Inferior parietal cortex (tissue), 1 donor: ENCODE measurements around the gene SPDYE16.
"Not testable (repeated sequence)": the region's sequence is repeated elsewhere in the genome, so short reads cannot be mapped to it uniquely, and the experiment has no call there.

Experiments used
- DNase-seq: peaks from one replicate; pipeline ENCODE4 v3.0.0-alpha.2; 2016; ENCODE audit errors: extremely low spot score

The SPDYE16 gene

DNA sequence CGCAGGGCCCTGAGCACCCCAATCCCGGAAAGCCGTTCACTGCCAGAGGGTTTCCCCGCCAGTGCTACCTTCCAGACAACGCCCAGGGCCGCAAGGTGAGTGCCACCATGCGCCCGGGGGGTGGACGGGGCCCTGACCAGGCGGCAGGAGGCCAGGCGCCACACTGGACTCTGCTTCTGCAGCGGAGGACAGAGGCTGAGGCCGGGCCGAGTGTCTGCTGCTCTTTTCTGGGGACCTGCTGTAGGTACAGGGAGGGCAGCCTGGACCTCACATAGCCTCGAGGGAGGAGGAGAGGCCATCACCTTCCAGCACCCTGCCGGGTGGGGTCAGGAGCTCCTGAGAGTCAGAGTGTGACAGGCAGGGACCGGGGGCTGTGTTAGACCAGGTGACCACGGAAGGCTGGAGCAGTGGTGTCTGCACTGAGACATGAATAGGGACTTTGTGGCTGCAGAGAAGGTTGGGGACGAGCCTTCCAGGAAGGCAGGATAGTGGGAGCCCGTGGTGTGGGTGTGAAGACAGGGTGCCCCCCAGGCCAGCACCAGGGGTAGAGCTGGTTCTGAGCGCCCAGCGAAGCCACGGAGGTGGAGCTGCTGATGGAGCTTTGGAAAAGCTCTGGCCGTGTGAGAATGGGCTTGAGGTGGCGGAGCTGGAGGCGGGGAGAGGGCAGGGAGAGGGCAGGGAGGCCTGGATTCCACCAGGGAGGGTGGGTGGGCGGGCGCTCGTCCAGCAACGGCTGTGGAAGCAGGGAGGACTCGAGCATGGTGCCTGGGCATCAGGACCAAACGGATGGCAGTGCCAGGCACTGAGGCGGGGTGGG, 38.5 kb downstream of the SPDYE16 start:
- not testable (repeated sequence) for DNase-seq

DNA sequence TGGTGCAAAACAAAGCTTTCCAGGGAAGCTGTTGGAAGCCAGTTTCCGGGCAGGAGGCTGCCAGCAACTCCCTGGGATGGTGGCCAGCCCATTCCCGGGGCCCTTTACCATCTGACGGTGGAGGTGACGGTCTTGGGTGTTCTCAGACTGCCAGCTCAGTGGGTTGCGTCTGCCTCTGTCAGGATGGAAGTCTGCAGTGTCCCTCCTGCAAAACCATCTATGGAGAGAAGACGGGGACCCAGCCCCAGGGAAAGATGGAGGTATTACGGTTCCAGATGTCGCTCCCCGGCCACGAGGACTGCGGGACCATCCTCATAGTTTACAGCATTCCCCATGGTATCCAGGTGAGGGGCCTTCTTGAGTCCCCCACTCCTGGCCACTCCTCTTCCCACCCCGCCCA, 39.9 kb downstream of the SPDYE16 start:
- DNase-seq = not testable (repeated sequence)

DNA sequence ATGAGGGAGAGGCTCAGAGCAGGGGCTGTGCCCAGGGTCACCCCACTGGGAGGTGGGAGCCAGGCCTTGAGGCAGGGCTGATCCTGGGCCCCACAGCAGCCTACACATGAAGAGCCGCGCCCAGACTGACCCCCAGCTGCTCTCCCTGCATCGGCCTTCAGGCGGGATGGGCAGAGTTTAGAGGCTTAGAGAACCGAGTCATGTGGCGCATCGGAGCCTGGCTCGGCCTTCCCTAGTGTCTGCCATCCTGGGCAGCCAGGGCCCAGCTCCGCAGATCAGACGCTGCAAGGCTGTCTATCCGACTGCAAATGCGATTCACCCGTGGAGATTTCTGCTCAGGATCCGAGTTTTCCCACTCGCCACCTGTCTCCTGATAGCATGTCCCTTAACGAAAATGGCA, 40.3 kb downstream of the SPDYE16 start:
- DNase-seq = not testable (repeated sequence)

DNA sequence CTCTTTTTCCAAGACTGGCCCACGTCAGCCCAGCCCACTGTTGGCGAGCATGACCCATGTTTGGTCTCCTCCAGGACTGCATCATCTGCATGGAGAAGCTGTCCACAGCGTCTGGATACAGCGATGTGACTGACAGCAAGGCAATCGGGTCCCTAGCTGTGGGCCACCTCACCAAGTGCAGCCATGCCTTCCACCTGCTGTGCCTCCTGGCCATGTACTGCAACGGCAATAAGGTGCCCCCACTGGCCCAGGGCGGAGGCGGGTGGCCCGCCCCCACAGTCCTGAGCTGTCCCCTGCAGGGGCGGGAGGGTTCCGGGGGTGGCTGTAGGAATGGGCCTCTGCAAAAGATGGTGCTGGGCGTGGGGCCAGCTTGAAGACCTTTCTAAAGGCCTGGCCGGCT, 40.9 kb downstream of the SPDYE16 start:
- not testable (repeated sequence) for DNase-seq

DNA sequence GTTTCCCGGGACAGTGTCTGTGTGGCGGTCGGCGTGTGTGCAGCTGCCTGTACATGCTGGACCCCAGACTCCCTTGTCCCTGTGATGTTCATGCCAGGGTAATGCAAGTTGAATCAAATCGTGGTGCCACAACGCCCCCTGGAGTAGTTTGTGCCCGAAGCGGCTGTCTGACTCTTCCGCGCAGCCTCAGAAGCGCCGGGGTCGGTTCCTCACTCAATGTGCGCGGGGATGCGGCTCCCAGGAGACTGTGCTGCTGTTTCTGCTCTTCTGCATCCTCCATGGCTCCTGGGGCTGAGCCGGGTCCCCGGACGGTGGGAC, 43.2 kb downstream of the SPDYE16 start:
- not testable (repeated sequence) for DNase-seq

DNA sequence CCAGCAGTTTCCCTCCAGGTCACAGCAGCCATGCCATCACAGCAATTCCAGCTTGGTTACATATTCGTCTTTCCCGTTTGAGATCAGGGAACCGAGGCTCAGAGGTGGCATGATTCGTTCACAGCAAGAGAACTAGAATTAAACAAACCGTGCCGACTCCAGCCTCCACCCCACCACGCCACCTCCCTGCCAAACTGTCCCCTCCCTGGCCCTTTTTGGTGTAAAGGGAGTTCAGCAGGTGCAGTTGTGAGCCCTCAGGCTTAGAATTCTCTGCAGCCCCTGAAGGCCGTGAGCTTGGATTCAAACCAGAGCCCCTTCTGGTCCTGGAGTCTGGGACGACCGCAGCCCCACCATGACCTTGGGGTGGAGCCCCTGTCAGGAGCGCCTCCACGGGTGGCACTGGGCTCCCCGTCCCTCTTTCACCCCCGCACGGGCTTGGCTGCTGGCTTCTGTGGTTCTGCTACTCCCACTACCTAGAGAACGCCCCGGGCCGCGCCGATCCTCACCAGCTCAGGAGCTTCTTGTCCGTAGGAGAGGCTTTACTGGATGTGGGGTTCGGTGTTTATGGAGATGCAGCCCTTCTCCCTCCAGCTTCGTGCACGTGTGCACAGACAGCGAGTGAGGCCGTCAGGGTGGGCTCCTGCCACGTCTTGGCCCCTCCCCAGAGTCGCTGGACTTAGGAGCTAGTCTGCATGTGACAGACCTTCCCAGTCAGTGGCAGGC, 43.7 kb downstream of the SPDYE16 start:
- not testable (repeated sequence) for DNase-seq

DNA sequence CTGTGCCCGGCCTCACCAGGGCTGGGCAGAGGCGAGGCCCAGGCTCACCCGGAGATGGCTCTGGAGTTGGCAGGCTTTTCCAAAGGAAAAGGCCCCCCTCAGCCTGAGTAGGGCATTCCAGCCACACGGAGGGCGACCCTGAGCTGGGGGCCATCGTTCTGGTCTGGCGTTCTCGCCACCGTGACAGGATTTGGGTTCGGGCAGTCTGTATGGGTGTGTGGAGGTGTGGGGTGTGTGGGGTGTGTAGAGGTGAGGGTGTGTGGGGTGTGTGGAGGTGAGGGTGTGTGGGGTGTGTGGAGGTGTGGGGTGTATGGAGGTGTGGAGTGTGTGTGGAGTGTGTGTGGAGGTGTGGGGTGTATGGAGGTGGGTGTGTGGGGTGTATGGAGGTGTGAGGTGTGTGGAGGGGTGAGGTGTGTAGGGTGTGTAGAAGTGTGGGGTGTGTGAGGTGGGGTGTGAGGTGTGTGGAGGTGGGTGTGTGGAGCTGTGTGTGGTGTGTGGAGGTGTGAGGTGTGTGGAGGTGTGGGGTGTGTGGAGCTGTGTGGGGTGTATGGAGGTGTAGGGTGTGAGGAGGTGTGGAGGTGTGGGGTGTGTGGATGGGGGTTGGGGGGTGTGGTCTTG, 44.4 kb downstream of the SPDYE16 start:
- not testable (repeated sequence) for DNase-seq

DNA sequence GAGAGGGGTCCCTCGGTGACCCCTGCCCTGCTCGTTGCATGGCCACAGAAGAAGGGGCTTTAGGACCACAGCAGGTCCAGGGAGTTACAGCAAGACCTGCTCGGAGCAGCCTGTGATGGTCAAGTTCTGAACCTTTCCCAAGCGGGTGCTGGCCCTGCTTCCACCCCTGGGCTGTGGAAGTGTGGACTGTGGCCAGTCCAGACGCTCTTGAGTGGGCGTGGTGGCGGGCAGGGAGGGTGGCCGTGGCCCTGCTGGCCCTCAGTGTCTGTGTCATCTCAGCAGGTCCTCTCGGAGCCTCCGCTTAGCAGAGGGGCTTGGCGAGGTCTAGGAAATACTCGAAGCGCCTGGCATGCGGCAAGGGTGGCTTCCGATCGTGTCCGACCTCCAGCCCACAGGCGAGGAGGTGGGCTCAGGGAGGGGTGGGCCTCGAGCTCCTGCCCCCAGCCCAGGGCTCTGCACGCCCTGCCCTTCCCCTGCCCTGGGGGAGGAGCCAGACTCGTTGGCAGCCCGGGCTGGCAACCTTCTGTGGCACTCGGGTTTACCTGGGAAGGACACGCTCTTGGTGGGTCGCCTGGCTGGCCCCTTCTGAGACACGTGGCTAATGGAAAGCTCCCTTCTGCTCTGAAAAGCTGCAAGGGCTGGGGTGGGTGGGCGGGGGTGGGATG, 45.0 kb downstream of the SPDYE16 start:
- not testable (repeated sequence) for DNase-seq

DNA sequence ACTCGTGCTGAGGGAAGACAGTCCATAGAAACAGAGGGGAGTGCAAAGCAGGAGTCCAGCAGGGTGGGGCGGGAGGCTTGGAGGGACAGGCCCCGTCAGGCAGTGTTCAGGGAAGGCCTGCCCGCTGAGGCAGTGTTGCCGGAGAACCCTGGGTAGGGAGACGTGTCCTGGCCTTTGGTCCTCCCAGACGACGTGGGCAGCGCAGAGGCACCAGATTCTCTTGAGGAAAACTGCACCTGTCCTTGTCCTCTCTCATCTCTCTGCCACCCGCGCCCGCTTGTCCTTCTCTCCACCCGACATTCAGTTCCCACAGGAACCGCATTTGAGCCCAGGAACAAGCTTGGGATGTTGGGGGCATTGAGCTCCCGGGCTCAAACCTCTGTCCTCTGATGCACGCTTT, 47.4 kb downstream of the SPDYE16 start:
- DNase-seq = not testable (repeated sequence)

DNA sequence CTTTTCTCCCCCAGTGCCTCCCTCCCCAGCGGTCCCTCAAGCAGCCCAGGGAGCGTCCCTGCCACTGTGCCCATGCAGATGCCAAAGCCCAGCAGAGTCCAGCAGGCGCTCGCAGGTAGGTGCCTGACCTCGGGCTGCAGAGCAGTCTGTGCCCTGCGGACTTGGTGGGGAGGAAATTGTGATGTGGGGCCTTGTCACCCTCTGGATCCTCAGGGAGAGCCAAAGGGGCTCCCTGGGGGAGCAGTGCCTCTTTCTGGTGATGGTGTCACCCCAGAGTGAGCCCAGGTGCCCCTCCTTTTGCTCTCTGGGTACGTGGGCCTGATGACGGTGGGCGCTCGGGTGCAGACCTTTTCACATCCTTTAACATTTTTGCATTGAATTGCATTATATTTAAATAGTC, 51.0 kb downstream of the SPDYE16 start:
- DNase-seq = not testable (repeated sequence)

DNA sequence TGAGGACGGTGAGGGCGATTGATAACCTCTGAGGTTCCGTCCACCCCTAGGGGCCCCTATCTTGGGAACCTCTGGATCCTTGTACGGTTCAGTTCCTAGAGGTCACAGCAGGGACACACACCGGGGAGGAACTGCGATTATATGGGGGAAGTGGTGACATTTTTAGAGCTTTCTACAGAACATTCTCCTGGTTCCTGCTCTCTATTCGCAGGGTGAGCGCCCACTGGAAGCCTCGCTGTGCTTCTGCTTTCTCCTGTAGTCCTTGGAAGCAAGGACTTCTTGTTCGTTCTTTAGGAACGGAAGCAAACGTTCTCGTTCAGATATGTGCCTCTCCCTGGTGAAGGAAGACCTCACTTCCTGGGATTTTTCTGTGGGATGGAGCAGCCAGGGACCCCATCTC, 55.1 kb downstream of the SPDYE16 start:
- DNase-seq = not testable (repeated sequence)

DNA sequence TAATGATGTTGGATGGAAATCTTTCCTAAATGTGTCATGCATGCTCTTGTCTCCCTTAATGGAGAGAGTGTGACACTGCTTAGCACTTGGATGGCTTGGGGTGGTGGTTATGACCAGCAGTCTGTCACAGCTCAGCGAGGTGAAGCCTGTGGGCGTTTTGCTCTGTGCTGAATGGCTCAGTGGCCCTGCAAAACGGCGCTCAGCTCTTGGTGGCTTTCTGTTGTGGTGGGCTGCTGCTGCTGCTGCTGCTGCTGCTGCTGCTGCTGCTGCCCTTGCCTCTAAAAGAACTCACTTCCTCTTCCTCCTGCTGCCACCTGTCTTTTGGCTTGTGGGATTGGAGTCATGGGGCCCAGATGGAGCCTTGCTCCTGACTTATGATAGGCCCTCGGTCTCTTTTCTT, 56.5 kb downstream of the SPDYE16 start:
- DNase-seq = not testable (repeated sequence)

DNA sequence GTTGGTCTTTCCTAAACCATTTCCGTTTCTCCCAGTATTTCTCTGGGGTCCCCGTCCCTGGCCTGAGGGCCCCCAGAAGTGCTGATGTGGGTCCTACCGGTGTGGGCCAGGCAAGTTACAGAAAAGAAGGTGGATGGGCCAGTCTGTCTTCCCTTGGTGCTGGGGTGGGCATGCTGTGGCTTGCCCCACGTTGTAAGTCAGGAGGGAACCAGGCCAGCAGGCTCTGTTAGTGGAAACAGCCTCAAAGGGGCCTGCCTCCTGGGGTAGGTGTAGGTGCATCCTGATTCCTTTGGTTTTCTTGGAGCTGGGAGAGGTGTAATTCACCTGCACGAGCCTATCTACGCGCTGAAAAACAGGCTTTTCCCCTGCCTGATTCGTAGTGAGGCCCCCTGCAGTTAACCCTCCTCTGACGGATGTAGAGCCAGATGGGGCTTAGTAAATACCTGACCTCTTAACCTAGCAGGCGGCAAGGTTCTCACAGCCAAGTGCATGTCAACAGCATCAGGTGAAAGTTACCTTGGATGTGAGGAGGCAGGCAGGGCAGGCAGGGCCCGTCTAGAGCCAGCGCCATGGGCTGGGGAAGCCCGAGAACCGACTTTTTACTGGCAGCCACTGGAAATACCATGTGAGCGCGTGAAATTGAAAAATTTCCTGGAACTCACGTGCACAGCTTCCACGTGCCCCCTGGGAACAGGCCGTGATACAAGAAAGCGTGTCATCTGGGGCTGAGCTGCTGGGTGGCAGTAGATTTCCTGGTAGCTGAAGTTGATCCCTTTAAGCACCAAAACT, 57.1 kb downstream of the SPDYE16 start:
- not testable (repeated sequence) for DNase-seq

DNA sequence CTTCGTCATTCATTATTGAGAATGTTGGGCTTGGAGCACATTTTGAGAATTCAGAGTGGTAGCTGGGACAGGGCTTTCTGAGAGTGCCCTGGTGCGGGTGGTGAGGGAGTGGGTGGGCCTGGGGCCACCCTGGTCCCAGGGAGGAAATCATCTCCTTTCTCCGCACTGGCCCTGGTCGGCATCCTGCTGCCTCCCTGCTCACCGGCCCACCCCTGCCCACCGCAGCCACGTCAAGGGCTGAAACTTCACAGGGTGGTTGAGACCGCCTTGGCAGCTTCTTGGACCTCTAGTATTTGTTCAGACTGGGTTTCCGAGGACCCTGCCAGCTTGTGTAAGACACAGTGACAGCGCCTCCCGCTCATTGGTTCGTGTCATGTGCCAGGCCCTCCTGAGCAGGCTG, 58.6 kb downstream of the SPDYE16 start:
- not testable (repeated sequence) for DNase-seq

DNA sequence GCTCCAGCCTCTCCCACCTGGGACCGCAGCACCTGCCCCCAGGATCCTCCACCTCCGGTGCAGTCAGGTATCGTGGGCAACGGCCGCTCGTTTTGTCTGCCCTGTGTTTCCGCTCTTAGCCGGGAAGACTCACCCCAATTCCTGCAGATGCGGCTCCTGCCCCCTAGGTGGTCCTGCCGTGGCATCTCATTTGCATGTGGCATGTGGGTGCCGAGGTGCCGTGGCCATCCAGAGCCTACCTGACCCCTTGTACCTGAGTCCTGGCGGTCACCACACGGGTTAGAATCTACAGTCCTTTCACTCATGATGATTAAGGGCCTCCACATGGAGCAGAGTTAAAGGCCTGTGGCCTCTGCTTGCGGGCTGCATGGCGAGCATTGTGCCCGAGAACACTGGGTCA, 60.0 kb downstream of the SPDYE16 start:
- not testable (repeated sequence) for DNase-seq

DNA sequence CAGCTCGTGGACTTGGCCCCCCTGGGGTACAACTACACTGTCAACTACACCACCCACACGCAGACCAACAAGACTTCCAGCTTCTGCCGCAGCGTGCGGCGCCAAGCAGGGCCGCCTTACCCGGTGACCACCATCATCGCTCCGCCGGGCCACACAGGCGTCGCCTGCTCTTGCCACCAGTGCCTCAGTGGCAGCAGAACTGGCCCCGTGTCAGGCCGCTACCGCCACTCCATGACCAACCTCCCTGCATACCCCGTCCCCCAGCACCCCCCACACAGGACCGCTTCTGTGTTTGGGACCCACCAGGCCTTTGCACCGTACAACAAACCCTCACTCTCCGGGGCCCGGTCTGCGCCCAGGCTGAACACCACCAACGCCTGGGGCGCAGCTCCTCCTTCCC, 60.4 kb downstream of the SPDYE16 start:
- DNase-seq = not testable (repeated sequence)
